Activated CD4-positive, CD25-positive, alpha-beta regulatory T cell treated with anti-CD3 and anti-CD28 coated beads, Interleukin-2, amount 50 U/mL, for 16 hours (primary cell): ENCODE results near the gene ACOT11.

Experiments used
- DNase-seq: peaks from one replicate; pipeline ENCODE4 v3.0.0-alpha.2; 2020; ENCODE audit warnings: low read depth, low spot score

ACOT11 gene

DNA sequence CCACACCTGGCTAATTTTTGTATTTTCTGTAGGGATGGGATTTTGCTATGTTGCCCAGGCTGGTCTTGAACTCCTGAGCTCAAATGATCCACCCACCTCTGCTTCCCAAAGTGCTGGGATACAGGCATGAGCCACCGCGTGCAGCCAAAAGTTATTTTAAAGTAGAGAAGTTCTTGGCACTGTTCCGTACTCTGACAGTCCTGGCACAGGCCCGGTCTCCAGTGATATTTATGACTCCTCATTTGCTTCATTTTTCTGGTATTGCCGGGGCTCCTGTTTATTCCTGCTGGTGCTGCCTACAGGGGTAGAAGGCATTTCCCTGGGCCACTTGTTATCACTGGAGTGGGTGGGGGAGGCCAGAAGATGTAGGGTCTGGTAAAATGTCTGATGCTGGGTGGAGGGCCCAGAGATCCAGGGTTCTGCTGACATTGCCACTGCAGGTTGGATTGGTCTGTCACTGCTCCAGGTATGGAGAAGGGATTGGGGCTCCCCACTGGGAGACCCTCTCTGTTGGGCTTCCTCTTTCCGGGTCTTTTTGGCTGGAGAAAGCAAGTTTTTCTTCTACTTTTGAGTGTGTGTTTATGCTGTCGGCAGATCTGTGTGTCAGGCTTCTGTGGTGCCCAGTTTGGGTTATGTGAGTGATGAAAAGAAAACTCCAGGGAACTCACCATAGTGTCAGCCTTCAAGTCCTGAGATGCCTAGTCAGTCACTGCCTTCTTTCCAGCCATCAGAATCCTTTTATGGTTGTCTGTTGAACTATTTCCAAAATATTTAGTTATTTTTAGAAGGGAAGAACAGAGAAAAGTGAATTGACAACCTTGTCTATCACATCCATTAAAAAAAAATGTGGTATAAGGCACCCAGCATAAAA is 98.0 kb downstream of the ACOT11 start:
- DNase-seq = no peak

DNA sequence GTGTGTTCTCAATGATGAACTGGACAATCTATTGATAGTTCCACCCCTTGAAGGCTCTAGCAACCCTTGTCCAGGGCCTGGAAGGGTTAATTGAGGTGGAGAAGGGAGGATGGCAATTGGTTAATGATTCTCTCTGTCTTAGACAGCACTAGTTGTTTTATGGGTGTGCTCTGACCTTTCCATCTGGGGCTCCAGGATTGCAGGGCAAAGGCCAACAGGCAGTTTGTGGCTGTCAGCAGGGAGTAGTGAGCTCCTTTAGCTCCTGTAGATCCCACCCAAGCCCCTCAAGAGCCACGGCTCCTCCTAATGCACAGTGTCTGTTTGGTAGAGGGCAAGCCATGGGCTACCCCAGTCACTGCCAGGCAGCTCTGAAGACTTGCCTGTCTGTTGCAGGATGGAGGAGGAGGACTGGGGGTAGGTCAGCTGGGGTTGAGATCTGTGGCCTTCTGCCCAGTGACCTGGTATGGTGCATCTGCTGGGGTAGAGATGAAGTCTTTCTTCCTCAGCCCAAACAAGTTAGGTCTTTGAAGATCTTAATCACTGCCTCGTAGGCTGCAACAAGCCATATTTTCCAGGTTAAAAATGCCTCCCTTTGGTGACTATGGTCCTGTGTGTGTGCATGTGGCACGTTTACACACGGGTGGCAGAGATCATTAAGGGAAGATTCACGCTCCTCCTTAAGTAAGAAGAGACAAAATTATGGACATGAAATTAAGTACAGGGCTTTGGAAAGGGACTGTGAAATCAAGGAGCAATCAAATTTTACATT is 101.3 kb downstream of the ACOT11 start:
- no peak for DNase-seq

DNA sequence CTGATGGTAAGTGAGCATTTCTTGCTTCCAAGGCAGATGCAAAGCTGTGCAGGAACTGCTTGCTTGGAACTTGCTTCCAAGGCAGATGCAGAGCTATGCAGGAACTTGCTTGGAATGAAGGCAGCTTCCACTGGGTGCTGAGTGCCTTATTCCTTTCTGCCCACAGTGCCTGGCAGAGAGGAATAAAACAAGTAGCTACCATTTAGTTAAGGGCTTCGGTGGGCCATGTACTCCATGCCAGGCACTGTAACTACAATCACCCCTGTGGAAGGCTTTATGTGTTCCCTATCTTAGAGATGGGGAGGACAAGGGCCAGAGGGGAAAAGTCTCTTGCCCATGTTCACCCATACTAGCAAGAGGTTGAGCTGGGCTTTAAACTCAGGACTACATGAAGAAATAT is 101.9 kb downstream of the ACOT11 start:
- no peak for DNase-seq

DNA sequence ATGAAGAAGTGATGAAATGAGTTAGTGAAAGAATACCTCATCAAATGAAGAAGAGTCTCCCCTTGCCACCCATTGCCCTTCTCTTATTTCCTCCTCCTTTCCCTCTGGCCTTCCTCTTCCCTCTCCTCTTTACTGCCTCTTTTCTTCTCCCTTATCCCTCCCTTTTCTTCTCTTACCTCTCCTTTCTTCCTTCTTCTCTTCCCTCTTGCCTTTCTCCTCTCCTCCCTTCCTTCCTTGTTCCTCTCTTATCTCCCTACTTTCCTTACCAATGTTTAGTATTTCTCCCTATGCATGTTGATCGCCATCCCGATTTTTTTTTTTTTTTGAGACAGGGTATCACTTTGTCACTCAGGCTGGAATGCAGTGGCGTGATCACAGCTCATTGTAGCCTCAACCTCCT is 102.4 kb downstream of the ACOT11 start:
- DNase-seq = no peak

DNA sequence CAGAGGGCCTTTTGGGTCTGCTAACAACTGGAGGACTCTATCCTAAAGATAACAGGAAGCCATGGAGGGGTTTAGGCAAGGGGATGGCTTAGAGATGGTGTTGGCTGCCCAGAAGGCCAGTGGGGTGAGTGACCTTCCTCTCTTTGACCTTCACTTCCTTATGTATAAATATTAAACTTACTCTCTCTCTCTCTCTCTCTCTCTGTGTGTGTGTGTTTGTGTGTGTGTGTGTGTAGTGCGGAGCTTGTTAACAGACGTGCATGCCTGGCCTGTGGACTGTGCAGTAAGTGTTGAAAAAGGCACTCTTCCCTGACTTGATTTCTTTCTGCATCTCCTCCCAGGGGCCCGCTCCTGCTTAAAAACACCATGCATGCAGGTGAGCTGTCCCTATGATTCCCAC is 103.6 kb downstream of the ACOT11 start:
- no peak for DNase-seq

DNA sequence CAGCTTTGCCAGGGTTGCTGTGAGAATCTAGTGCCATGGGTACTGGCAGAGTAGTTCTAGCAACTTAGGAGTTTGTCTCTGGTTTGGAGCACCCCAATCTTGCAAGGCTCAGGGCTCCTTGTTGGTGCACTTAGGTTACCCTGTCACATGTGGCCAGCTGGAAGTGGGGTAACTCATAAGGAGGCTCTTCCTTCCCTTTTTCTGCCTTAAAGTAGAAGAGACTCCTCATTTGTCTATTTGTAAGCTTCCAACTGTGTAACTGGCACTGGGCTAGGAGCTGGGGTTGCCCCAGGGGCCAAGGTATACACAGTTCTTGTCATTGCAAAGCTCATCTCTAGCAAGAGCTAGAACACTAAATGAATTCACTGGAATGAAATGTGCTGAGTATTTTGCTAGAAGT is 104.1 kb downstream of the ACOT11 start:
- no peak for DNase-seq

DNA sequence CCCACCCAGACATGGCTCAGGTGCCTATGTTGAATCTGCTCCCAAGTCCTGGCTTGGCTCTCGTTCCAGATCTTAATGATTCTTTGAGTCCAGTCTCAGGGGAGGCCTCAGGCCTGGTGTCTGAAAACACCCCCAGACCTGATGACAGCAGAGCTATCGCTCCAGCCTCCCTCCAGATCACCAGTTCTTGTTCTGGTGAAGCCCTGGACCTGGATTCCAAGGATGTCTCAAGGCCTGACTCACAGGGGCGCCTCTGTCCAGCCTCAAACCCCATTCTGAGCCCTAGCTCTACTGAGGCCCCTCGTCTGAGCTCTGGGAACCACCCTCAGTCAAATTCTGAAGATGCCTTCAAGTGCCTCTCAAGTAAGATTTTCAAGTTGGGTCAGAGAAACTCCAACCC is 105.0 kb downstream of the ACOT11 start:
- DNase-seq = no peak

DNA sequence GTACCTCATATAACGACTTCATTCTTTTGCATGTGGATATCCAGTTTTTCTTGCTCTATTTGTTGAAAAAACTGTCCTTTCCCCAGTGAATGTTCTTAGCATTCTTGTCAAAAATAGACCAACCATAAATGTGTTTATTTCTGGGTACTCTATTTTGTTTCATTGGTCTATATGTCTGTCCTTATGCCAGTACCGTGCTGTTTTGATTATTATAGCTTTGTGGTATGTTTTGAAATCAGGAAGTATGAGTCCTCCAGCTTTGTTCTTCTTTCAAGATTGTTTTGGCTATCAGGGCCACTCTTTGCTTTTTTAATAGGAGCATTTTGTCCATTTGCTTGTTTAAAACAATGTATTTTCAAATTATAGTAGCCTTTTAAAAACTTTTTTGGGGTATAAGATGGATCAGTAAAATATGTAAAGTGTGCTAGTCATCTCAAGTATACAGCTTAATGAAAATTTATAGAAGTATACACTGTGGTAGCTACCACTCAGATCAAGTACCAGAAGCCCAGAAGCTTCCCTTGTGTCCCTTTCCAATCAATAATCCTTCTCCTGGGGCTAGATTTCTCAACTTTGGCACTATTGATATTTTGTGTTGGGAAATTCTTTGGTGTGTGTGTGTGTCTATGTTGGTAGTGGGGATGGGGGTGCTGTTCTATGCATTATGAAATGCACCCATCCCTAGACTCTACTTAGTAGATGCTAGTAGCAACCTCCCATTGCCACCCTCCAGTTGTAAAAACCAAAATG is 110.3 kb downstream of the ACOT11 start:
- DNase-seq = no peak
